Right lobe of liver (tissue), 4 donors: ENCODE data around the gene CEP350.

Experiments
- POLR2A ChIP-seq: fragments of 450-650 bp; IDR thresholded peaks from one replicate; pipeline ENCODE4 v1.6.1; 2017; ENCODE audit warnings: antibody characterized with exemption, mild to moderate bottlenecking
- TF ChIP-seq, protein P1 (sequence below), 4 donors: fragments of 200-600 bp in 3 of 4; fragments of 450-650 bp in 1 of 4; IDR thresholded peaks; one replicate each; pipeline versions ENCODE4 v1.5.1 to v1.8.0; 2016 to 2022; ENCODE audit warnings: antibody characterized with exemption in 4 of 4, mild to moderate bottlenecking in 2 of 4
- donor health status: DM: no; HTN: no; CAD: no.
- donor health status: DM: no; HTN: no; CAD: no.
- donor health status: DM: no; HTN: yes; CAD: no.

DNA sequence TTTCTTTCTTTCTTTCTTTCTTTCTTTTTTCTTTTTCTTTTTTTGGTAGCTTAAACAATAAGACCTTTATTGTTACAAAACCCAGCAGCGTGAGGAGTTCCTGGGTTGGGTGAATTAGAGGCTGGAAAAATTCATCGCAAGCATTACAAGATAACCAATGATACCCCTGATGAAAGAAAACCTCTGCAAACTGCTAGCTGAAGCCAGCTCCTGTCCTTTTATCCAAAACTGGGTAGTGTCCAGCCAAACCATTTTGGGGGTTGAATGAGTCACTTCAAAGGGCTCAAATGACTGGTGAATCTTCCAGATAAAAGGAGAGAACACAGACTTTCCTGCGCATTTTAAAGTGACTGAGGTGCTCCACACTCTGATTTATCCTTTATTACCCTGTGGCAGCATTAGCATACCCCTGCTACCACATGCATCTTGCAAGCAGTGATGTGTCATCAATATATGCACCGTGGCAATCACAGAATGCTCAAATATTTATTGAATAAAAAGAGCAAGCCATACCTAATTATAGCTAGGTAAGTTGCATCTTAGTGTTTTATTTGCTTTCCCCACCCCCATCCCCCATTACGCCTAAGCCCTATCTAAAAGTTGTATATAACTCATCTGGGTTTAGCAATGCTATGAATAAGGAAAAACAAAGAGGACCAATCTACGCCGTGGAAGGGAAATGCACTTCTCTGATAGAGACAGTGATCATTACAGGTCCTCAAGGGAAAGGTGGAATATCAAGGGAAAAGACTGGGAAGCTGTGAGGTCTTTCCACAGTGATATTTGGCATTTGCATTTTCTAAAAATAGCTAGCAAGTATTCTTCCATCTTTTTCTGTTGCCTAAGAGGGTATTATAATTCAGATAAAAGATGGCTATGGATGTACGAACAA lies 32.4 kb upstream of the CEP350 start:
- TF ChIP-seq, protein P1, sequence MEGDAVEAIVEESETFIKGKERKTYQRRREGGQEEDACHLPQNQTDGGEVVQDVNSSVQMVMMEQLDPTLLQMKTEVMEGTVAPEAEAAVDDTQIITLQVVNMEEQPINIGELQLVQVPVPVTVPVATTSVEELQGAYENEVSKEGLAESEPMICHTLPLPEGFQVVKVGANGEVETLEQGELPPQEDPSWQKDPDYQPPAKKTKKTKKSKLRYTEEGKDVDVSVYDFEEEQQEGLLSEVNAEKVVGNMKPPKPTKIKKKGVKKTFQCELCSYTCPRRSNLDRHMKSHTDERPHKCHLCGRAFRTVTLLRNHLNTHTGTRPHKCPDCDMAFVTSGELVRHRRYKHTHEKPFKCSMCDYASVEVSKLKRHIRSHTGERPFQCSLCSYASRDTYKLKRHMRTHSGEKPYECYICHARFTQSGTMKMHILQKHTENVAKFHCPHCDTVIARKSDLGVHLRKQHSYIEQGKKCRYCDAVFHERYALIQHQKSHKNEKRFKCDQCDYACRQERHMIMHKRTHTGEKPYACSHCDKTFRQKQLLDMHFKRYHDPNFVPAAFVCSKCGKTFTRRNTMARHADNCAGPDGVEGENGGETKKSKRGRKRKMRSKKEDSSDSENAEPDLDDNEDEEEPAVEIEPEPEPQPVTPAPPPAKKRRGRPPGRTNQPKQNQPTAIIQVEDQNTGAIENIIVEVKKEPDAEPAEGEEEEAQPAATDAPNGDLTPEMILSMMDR (IDR thresholded peaks at IDR 0.05): no peak
- TF ChIP-seq POLR2A: no peak
